ENCODE measurements around the gene MEGF8.
A peak's percentile ranks its signal among the peaks of the same experiment; 100 is the strongest.

Gene MEGF8

DNA sequence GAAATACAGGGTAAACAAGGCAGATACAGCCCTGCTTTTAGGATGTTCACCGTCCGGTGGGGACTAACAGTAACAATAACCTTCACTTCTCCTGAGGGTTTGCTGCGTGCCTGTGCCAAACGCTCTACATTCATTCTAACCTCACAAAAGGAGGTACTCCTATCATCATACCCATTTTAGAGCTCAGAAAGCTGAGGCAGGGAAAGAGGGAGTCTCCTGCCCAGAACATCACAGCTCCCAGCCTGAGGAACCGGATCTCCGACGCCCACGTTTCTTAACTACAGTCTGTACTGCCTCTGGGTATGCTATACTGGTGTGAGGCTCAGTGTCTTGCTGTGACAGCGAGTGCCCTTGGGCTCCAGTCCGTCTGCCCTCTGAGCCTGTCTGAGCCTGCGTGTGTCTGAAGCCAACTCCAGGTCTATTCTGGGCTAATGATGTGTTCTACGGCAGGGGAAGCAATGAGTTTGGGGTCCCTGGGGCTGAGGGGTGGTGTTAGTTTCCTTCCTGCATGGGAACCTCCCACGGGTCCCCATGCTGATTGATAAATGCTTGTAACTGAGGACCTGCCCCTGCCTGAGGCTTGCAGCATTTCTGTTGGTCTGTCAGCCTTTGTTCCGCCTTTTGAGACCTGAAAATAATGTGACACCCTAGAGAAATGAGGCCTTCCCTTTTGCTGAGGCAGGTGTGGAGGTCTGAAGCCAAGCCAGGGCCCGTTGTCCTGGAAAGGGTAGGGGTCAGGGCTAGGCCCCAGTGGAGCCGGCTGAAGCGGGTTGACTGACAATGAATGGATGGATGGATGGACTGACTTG lies 96.9 kb downstream of the MEGF8 start:
- DNase-seq = no peak

DNA sequence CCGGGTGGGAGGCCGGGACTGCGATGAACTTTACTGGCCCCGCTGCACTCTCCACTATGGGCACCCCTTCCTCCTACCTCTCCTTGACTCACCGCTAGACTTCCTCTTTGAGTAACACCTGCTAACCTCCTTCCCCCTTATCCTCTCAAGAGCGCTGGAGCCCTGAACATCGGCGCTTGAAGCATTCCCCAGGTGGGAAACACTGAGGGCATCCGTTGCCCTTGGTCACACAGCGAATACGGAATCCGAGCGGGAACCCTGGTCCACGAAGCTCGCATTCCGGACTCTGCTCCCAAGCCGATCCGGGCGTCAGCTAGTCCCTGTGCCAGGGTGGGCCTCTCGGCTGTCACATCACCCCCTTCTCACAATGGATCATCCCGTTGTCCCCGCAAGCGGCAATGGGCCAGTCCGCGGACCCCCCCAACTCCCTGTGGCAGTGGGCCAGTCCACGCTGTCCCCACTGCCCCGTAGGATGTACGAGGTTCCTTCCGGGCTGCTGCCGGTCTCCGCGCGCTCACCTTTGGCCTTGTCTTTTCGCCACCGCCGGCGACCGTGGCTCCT lies 97.5 kb downstream of the MEGF8 start:
- DNase-seq = peak; percentile 57

DNA sequence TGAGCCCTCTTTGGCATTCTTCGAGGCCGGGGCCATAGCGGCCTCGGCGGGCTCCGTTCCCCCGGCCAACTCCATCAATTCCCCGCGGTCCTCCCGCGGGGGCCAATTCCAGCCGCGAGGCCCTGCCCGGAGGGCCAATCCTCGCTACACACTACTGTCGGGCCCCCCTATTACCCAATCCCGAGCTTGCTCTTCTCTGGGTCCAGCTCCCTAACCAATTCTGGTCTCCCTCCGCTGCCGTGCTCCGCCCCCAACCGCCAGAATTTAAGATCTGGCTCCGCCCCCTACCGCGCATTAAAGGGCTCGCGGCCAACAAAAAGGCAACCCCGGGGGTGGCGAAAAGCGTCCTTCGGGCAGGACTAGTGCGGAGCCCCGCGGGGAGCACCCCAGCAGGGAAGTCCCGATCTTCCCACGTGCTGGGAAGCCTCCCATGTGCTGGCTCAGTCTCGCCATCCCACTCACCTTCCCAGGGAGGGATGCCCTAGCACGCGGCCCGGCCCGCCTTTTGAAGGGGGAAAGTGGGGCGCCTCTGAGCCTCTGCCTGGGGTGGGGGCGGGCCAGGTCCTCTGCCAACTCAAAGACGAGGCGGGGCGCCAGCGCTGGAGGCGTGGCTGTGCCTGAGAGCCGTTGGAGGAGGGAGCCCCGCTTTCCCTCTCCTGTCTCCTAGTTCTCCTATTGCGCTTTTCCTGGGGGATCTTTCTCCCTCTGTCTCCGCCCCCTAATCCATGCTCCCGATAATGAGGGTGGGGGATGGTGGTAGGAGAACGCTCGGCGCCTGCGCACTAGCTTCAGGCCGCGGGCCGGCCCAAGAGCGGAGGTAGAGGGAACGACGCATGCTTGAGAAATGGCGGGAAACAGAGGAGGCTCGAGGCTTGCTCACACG lies 98.3 kb downstream of the MEGF8 start:
- peak; percentile 97 for DNase-seq

DNA sequence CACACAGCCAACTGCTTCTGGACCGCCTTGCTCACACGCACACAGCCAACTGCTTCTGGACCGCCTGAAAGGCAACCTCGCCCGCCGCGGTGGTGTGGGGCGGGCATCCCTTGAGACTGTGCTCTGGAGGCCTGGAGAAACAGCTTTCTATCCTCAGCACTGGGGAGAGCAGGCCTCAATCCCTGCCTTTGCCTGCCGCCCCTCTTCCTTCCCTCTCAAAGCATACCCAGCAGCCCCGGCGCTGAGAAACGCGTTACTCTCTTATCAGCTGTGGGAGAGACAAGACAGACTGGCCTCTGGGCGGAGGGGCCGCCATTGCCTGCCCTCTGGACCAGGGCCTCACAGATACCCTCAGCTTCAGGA lies 98.9 kb downstream of the MEGF8 start:
- DNase-seq = no peak

DNA sequence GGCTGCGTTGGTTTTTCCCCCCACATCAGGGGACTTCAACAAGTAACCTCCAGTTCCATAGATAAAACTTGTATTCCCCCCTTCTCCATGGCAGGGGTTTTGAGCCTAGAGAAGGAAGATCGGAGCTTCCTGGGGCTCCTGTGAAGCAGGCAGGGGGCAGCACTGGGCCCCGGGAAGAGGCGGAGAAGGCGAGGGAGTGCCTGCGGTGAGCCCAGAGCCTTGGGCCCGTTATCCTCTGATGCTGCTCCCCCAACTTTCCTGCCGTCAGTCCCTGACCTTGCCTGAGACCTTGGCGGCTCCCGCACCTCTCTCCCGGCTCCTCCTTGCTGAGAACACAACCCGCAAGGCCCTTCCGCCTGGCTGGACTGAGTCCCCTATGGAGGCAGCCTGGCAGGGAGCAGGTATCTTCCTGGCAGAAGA lies 99.3 kb downstream of the MEGF8 start:
- no peak for DNase-seq

DNA sequence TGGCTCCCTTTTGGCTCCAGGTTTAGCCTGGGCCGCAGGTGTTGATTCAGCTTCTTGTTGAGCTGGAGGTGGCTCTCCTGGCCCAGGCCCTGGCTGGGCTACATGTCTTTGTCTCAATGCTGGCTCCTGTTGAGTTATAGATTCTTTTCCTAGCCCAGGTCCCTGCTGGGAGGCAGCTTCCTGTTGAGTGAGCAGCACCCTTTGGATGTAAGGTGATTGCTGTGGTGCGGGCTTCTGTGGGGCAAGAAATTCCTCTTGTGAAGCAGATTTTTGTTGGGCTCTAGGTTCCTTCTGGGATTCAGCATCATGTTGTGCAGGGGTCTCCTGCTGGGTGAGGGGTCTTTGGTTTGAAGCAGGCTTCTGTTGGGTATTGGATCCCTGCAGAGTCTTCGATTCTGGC lies 101.2 kb downstream of the MEGF8 start:
- DNase-seq = no peak

DNA sequence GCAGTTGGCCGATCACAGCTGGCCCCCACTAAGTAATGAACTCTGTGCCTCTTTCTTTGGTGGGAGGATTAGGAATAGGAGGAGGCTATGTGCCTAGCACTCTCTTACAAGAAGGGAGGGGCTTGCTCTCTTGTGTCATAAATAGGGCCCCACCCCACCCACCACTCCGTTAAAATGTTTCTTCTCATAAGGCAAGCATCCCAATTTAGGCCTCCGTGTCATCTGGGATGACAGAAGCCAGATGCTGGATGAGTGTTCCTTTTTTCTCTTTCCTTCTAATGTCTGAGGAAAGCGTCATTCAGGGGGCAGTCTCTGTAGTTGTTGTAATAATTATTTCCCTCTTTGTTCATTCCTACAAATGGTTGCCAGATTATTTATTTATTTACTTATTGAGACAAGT lies 101.9 kb downstream of the MEGF8 start, which contains the start of gene LIPE:
Gene LIPE, minus strand, starts transcription at position 76 of the 400 bp plus-strand sequence. CDS start 239 bp downstream, outside the sequence.
- DNase-seq = no peak
